Stimulated activated CD8-positive, alpha-beta memory T cell treated with anti-CD3 and anti-CD28 coated beads, Interleukin-4, amount 100 ng/mL, for 4 hours (primary cell): Measurements from ENCODE around the gene MYH9.

Experiments
- DNase-seq, 2 donors: peaks; one replicate each; pipeline ENCODE4 v3.0.0-alpha.2; 2020; ENCODE audit warnings: low read depth in 2 of 2, low spot score in 1 of 2

MYH9 gene

GRCh38 chr22:36351921-36352802 is 35.6 kb downstream of the MYH9 start:
- no peak for DNase-seq

GRCh38 chr22:36350751-36351594 is 36.8 kb downstream of the MYH9 start:
- DNase-seq = no peak

GRCh38 chr22:36349726-36350125 is 38.0 kb downstream of the MYH9 start:
- no peak for DNase-seq

- DNase-seq = no peak
Observed at GRCh38 chr22:36348760-36349159, 39.0 kb downstream of the MYH9 start.

GRCh38 chr22:36347094-36347493 is 40.7 kb downstream of the MYH9 start:
- DNase-seq = no peak

- peak in 1 of 2 donors; percentile 58 for DNase-seq
Observed at GRCh38 chr22:36344106-36344827, 43.5 kb downstream of the MYH9 start.

GRCh38 chr22:36343720-36344105 is 44.1 kb downstream of the MYH9 start:
- DNase-seq = no peak

- no peak for DNase-seq
Observed at GRCh38 chr22:36343070-36343719, 44.6 kb downstream of the MYH9 start.

GRCh38 chr22:36341640-36342041 is 46.1 kb downstream of the MYH9 start:
- DNase-seq = no peak

- no peak for DNase-seq
Observed at GRCh38 chr22:36340621-36341020, 47.1 kb downstream of the MYH9 start.

- no peak for DNase-seq
Observed at GRCh38 chr22:36339171-36340065, 48.3 kb downstream of the MYH9 start.

- DNase-seq = no peak
Observed at GRCh38 chr22:36337365-36338130, 50.2 kb downstream of the MYH9 start.

- DNase-seq = no peak
Observed at GRCh38 chr22:36336246-36337182, 51.3 kb downstream of the MYH9 start.

- no peak for DNase-seq
Observed at GRCh38 chr22:36335621-36336020, 52.1 kb downstream of the MYH9 start.

GRCh38 chr22:36334821-36335603 is 52.8 kb downstream of the MYH9 start:
- no peak for DNase-seq

- DNase-seq = no peak
Observed at GRCh38 chr22:36334081-36334820, 53.5 kb downstream of the MYH9 start.

- no peak for DNase-seq
Observed at GRCh38 chr22:36333644-36334043, 54.1 kb downstream of the MYH9 start.
